ENCODE measurements around the gene FLT1.

Gene FLT1

GRCh38 chr13:28533441-28534166, 38.7 kb upstream of the FLT1 start:
- H3K4me3 ChIP-seq (IDR thresholded peaks at IDR 0.05; ENCODE audit: insufficient read depth, low read depth, low read length) = no peak overlapping the region
- no peaks in the 10 kb centered on the region for H3K27me3 ChIP-seq (ENCODE audit: insufficient read depth, low read depth)
- no peak overlapping the region for H2AFZ ChIP-seq (ENCODE audit: low read depth)
- no peak overlapping the region for H3K4me2 ChIP-seq
- H4K20me1 ChIP-seq (ENCODE audit: insufficient read depth) = no peaks in the 10 kb centered on the region
- H3K4me1 ChIP-seq (ENCODE audit: low read depth, poor library complexity, severe bottlenecking) = no peaks in the 10 kb centered on the region
- no peaks in the 10 kb centered on the region for H3K79me2 ChIP-seq (ENCODE audit: insufficient read depth, low read depth)
- no peak overlapping the region for H3K9ac ChIP-seq
- no peaks in the 10 kb centered on the region for H3K36me3 ChIP-seq (ENCODE audit: insufficient read depth)
- no peak for TF ChIP-seq CTCF (conservative IDR thresholded peaks at IDR 0.05; ENCODE audit: low read depth, low read length)
- no peak overlapping the region for H3K27ac ChIP-seq

- H3K79me2 ChIP-seq (ENCODE audit: insufficient read depth, low read depth) = no peaks in the 10 kb centered on the region
- no peaks in the 10 kb centered on the region for H4K20me1 ChIP-seq (ENCODE audit: insufficient read depth)
- H3K27me3 ChIP-seq (ENCODE audit: insufficient read depth, low read depth) = no peaks in the 10 kb centered on the region
- H3K27ac ChIP-seq = no peak overlapping the region
- no peaks in the 10 kb centered on the region for H3K4me1 ChIP-seq (ENCODE audit: low read depth, poor library complexity, severe bottlenecking)
- H2AFZ ChIP-seq (ENCODE audit: low read depth) = no peak overlapping the region
- H3K9ac ChIP-seq = no peak overlapping the region
- no peak for TF ChIP-seq CTCF (conservative IDR thresholded peaks at IDR 0.05; ENCODE audit: low read depth, low read length)
- H3K4me2 ChIP-seq = no peak overlapping the region
- no peaks in the 10 kb centered on the region for H3K36me3 ChIP-seq (ENCODE audit: insufficient read depth)
- H3K4me3 ChIP-seq (IDR thresholded peaks at IDR 0.05; ENCODE audit: insufficient read depth, low read depth, low read length) = no peak overlapping the region
Measured at GRCh38 chr13:28533125-28533436, 38.2 kb upstream of the FLT1 start.

DNA sequence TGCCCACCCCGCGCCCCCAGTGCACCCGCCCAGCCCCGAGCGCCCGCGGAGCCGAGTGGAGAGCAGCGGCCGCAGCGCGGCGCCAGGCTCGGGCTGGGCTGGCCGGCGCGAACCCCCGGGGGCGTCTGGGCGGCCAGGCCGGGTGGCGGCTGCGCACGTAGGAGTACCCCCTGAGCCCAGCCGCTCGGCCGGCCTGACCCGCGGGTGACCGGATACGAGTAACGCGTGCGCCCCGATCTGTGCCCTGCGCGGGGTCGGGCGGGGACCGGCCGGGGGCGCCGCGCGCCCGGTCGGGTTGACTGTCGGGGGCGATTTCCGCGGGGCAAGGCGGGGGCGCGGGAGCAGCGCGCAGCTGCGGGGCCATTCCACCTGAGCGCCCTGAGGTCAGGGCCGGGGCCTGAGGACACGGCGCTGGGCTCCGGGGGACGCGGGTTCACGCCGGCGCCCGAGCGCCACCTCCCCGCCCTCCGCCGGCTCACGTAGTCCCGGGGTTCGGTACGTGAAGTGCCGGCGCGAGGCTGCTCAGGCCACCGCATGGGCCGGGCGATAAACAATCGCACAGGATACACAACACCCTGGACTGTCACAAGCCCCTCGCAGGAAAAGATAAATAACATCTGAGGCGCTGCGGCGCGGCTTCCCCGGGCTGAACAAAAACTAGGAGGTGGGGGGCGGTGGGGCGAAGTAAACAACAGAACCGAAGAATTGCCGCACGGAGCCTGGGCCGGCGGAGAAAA, 37.6 kb upstream of the FLT1 start:
- H2AFZ ChIP-seq (ENCODE audit: low read depth) = no peak overlapping the region
- H3K27me3 ChIP-seq (ENCODE audit: insufficient read depth, low read depth) = no peaks in the 10 kb centered on the region
- H3K4me2 ChIP-seq = no peak overlapping the region
- H3K79me2 ChIP-seq (ENCODE audit: insufficient read depth, low read depth) = no peaks in the 10 kb centered on the region
- H4K20me1 ChIP-seq (ENCODE audit: insufficient read depth) = no peaks in the 10 kb centered on the region
- H3K4me3 ChIP-seq (IDR thresholded peaks at IDR 0.05; ENCODE audit: insufficient read depth, low read depth, low read length) = no peak overlapping the region
- no peak overlapping the region for H3K27ac ChIP-seq
- no peaks in the 10 kb centered on the region for H3K36me3 ChIP-seq (ENCODE audit: insufficient read depth)
- H3K4me1 ChIP-seq (ENCODE audit: low read depth, poor library complexity, severe bottlenecking) = no peaks in the 10 kb centered on the region
- TF ChIP-seq CTCF (conservative IDR thresholded peaks at IDR 0.05; ENCODE audit: low read depth, low read length) = no peak
- H3K9ac ChIP-seq = no peak overlapping the region

DNA sequence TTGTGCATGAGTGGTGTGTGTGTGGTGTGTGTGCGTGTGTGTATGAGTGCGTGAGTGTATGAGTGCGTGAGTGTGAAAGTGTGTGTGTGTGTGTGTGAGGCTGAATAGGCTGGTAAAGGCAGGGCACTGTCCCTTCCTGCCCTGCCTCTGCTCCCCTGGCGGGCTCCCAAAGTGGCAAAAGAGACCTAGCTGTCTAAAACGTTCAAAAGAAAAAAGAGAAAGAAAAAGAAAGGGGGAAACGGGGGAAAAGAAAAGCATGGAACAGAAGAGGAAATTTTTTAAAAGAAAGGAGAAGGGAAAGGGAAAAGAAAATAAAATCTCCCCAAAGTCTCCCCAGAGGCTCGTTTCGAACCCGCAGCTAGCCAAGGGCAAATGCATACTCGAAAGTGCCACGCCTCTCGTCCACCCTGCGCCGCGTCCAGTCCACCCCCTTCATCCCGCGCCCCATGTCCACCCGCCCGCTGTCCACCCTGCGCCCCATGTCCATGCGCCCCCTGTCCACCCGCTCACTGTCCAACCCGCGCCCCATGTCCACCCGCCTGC, 37.0 kb upstream of the FLT1 start:
- no peak overlapping the region for H2AFZ ChIP-seq (ENCODE audit: low read depth)
- no peak overlapping the region for H3K9ac ChIP-seq
- H4K20me1 ChIP-seq (ENCODE audit: insufficient read depth) = no peaks in the 10 kb centered on the region
- no peak overlapping the region for H3K4me3 ChIP-seq (IDR thresholded peaks at IDR 0.05; ENCODE audit: insufficient read depth, low read depth, low read length)
- H3K4me1 ChIP-seq (ENCODE audit: low read depth, poor library complexity, severe bottlenecking) = no peaks in the 10 kb centered on the region
- no peaks in the 10 kb centered on the region for H3K79me2 ChIP-seq (ENCODE audit: insufficient read depth, low read depth)
- TF ChIP-seq CTCF (conservative IDR thresholded peaks at IDR 0.05; ENCODE audit: low read depth, low read length) = no peak
- H3K4me2 ChIP-seq = no peak overlapping the region
- H3K36me3 ChIP-seq (ENCODE audit: insufficient read depth) = no peaks in the 10 kb centered on the region
- no peaks in the 10 kb centered on the region for H3K27me3 ChIP-seq (ENCODE audit: insufficient read depth, low read depth)
- H3K27ac ChIP-seq = no peak overlapping the region
